ENCODE results near the gene PDZRN4. TPM values are rescaled to one million over a fixed set of nuclear protein-coding genes. Genes with fewer than 3 reads are reported as not detected.
A peak's percentile ranks its signal among the peaks of the same experiment; 100 is the strongest.

PDZRN4 gene
- total RNA-seq, 1 donor = not detected

GRCh38 chr12:41585784-41586183 is 397.7 kb downstream of the PDZRN4 start:
- no peak overlapping the region for H3K4me3 ChIP-seq (ENCODE audit: low read depth, low read length)
- TF ChIP-seq, protein P1, sequence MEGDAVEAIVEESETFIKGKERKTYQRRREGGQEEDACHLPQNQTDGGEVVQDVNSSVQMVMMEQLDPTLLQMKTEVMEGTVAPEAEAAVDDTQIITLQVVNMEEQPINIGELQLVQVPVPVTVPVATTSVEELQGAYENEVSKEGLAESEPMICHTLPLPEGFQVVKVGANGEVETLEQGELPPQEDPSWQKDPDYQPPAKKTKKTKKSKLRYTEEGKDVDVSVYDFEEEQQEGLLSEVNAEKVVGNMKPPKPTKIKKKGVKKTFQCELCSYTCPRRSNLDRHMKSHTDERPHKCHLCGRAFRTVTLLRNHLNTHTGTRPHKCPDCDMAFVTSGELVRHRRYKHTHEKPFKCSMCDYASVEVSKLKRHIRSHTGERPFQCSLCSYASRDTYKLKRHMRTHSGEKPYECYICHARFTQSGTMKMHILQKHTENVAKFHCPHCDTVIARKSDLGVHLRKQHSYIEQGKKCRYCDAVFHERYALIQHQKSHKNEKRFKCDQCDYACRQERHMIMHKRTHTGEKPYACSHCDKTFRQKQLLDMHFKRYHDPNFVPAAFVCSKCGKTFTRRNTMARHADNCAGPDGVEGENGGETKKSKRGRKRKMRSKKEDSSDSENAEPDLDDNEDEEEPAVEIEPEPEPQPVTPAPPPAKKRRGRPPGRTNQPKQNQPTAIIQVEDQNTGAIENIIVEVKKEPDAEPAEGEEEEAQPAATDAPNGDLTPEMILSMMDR (IDR thresholded peaks at IDR 0.05; ENCODE audit: insufficient read depth, low read depth, low read length) = no peak
- DNase-seq (ENCODE audit: low read depth) = no peak

DNA sequence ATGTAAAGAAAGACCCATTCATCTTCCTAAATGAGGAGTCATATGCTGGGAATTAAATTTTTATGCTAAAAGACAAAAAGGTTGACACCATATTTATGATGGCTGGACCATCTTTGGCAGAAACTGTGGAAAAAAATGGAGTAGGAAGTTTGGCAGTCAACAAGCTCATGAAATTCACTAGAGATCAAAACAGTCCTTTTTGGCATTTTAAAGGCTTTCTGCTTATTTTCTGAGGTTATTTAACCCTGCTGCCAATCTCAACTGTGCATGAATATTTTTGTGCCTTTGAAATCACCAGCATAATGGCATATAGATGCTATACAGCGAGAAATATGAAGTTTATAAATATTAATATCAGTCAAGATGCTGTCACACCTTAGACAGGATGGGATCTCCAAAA is 399.5 kb downstream of the PDZRN4 start:
- TF ChIP-seq, protein P1 (IDR thresholded peaks at IDR 0.05; ENCODE audit: insufficient read depth, low read depth, low read length) = no peak
- DNase-seq (ENCODE audit: low read depth) = no peak

GRCh38 chr12:41589878-41590277 is 401.8 kb downstream of the PDZRN4 start:
- H3K4me3 ChIP-seq (ENCODE audit: low read depth, low read length) = no peak overlapping the region
- DNase-seq (ENCODE audit: low read depth) = no peak
- TF ChIP-seq, protein P1 (IDR thresholded peaks at IDR 0.05; ENCODE audit: insufficient read depth, low read depth, low read length) = no peak

More for the DNA sequence above, 399.5 kb downstream of the PDZRN4 start:
- H3K4me3 ChIP-seq (ENCODE audit: low read depth, low read length) = no peak overlapping the region

GRCh38 chr12:41596190-41596589 is 408.1 kb downstream of the PDZRN4 start:
- DNase-seq (ENCODE audit: low read depth) = no peak
- H3K4me3 ChIP-seq (ENCODE audit: low read depth, low read length) = no peak overlapping the region
- TF ChIP-seq, protein P1 (IDR thresholded peaks at IDR 0.05; ENCODE audit: insufficient read depth, low read depth, low read length) = no peak

GRCh38 chr12:41604830-41605229 is 416.7 kb downstream of the PDZRN4 start:
- TF ChIP-seq, protein P1 (IDR thresholded peaks at IDR 0.05; ENCODE audit: insufficient read depth, low read depth, low read length) = no peak
- DNase-seq (ENCODE audit: low read depth) = peak; percentile 53
- no peak overlapping the region for H3K4me3 ChIP-seq (ENCODE audit: low read depth, low read length)

DNA sequence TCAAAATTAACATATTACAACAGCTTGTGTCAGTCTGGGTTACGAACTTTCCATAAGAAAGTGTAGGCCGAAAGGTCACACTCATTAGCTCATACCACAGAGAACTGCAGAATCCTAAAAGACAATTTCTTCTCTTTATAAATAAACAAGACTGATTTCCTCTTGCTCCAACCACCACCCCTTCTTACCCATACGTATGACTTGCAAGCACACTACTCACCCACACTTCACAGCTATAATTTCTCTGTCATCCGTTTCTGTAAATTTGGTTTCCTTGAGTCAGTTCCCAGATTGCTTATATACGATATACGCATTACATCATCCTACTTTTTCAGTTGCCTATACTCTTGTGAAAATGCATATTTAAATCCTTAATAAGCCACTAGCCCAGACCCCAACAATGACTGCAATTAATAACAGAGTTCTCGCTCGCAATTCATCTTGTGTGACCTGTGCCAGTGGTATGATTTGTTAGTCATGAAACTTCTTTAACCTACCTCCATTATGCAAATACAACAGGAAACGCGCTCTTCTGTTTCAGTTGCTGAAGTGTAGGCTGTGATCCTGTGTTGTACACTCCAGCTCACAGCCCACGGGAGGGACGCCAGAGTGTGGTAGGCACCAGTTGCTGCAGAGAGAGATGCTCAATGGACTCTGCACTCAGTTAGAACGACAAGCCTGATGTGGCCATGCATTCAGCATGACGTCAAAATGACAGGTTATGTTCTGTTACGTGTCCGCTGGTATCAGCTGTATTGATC is 417.6 kb downstream of the PDZRN4 start:
- no peak overlapping the region for H3K4me3 ChIP-seq (ENCODE audit: low read depth, low read length)
- DNase-seq (ENCODE audit: low read depth) = peak; percentile 67
- TF ChIP-seq, protein P1 (IDR thresholded peaks at IDR 0.05; ENCODE audit: insufficient read depth, low read depth, low read length) = no peak

All from fibroblast of villous mesenchyme (primary cell).